Measurements from ENCODE around the gene SH3BP5L.

SH3BP5L gene

GRCh38 chr1:248825909-248826760 lies at the start of gene SH3BP5L:
Gene SH3BP5L, minus strand, starts transcription at chr1:248825915. Its CDS starts 980 bp downstream, at chr1:248824935.
- peak; percentile 94 for DNase-seq (ENCODE audit: low spot score)

GRCh38 chr1:248873993-248874533 lies 48.3 kb upstream of the SH3BP5L start:
- DNase-seq (ENCODE audit: low spot score) = no peak

- DNase-seq (ENCODE audit: low spot score) = peak; percentile 92
Measured at GRCh38 chr1:248873409-248873992, 47.8 kb upstream of the SH3BP5L start.

GRCh38 chr1:248872752-248873408 lies 47.2 kb upstream of the SH3BP5L start:
- DNase-seq (ENCODE audit: low spot score) = peak; percentile 61

- DNase-seq (ENCODE audit: low spot score) = no peak
Measured at GRCh38 chr1:248871837-248872401, 46.2 kb upstream of the SH3BP5L start.

GRCh38 chr1:248862998-248863881 lies 37.5 kb upstream of the SH3BP5L start:
- peak; percentile 78 for DNase-seq (ENCODE audit: low spot score)

GRCh38 chr1:248862695-248862997 lies 36.9 kb upstream of the SH3BP5L start:
- no peak for DNase-seq (ENCODE audit: low spot score)

GRCh38 chr1:248861616-248862015 lies 35.9 kb upstream of the SH3BP5L start:
- no peak for DNase-seq (ENCODE audit: low spot score)

- DNase-seq (ENCODE audit: low spot score) = no peak
Measured at GRCh38 chr1:248860007-248860406, 34.3 kb upstream of the SH3BP5L start.

GRCh38 chr1:248858891-248859889 lies 33.5 kb upstream of the SH3BP5L start, which contains the start of gene ZNF692:
Gene ZNF692, minus strand, starts transcription at chr1:248859085. Its CDS starts 776 bp downstream, at chr1:248858309.
- DNase-seq (ENCODE audit: low spot score) = peak; percentile 99

- peak; percentile 84 for DNase-seq (ENCODE audit: low spot score)
Measured at GRCh38 chr1:248858096-248858890, 32.6 kb upstream of the SH3BP5L start.

- DNase-seq (ENCODE audit: low spot score) = no peak
Measured at GRCh38 chr1:248857749-248858095, 32.0 kb upstream of the SH3BP5L start.

GRCh38 chr1:248857201-248857600 lies 31.5 kb upstream of the SH3BP5L start:
- no peak for DNase-seq (ENCODE audit: low spot score)

GRCh38 chr1:248856176-248856575 lies 30.5 kb upstream of the SH3BP5L start:
- no peak for DNase-seq (ENCODE audit: low spot score)

- no peak for DNase-seq (ENCODE audit: low spot score)
Measured at GRCh38 chr1:248855580-248855979, 29.9 kb upstream of the SH3BP5L start.

GRCh38 chr1:248853663-248854375 lies 28.1 kb upstream of the SH3BP5L start:
- no peak for DNase-seq (ENCODE audit: low spot score)

GRCh38 chr1:248852481-248853405 lies 27.0 kb upstream of the SH3BP5L start:
- DNase-seq (ENCODE audit: low spot score) = peak; percentile 88

GRCh38 chr1:248851390-248851789 lies 25.7 kb upstream of the SH3BP5L start:
- no peak for DNase-seq (ENCODE audit: low spot score)
